GM18505 (cell line): ENCODE results near the gene TEX29.

ENCODE experiments used
- ATAC-seq: cut with Tn5 transposase; IDR thresholded peaks from one replicate; pipeline ENCODE4 v1.9.1; 2021; ENCODE audit not compliant: unreplicated experiment
- POLR2A ChIP-seq: IDR thresholded peaks from 4 replicates; pipeline ENCODE4 v1.6.1; 2011; ENCODE audit warnings: borderline replicate concordance; ENCODE audit not compliant: insufficient read depth, insufficient read length; ENCODE audit errors: extremely low read depth

TEX29 gene

DNA sequence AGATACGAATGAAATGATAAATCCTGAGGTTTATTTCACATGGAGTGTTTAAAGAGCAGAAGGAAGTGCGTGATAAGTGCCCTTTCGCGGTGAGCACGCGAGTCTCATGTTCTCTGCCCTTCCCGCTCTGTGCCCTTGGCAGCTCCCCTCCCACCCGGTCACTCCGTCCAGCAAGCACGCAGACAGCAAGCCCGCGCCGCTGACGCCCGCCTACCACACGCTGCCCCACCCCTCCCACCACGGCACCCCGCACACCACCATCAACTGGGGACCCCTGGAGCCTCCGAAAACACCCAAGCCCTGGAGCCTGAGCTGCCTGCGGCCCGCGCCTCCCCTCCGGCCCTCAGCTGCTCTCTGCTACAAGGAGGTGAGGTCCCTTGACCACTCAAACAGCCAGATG is 37.4 kb upstream of the TEX29 start:
- no peak for ATAC-seq
- no peak for TF ChIP-seq POLR2A

DNA sequence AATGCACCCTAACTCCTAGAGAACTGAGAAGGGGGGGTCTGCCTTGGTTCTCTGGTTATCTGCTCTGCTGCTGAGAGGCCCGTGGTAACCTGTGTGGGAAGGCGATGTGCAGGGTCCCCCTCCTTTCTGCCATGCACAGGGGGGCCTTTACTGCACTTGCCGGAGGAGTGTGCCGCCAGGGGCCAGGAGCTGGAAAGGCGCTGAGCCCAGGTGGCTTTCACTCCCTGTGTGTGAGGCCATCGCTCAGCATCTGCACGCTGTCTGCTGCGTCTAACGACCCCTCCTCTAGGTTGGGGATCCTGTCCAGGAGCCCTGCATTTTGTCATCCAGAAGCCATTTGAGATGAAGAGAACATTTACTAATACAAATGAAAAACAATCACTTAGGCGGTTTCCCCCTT is 37.0 kb upstream of the TEX29 start:
- ATAC-seq = no peak
- no peak for TF ChIP-seq POLR2A

DNA sequence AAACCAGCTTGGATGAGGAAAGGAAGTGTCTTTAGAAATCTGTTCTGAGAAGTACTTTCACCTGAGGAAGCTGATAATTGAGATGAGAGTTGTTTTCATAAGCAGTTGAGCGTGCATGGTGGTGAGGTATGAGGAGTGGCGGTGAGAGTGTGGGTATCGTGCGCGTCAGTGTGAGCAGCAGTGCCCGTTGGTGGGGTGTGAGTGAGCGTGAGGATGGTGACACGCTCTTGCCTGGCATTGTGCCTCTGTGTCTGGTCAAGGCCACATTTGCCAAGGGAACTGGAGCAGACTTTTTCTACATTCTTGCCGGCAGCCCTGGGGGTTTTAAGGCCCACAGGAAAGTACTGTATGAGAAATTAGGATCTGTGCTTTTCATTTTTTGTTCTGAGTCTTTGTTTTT is 36.5 kb upstream of the TEX29 start:
- ATAC-seq = no peak
- no peak for TF ChIP-seq POLR2A

DNA sequence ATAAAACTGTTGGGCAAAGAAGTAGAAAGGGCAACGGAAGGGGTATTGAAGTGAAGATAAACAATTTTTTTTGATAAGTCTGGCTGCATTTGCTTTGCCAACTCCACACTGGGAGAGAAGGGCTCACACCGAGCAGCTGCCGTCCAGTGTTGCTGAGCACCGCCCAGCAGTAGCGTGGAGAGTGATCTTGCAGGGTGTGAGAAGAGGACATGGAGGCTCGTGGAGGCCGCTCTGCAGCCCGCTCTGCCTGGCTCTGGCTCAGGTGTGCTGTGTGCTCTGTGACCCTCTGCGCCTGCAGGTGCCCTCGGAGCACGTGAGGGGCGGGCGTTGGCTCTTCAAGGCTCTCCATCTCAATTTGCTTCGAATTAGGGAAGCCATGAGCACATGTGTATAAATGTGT is 35.9 kb upstream of the TEX29 start:
- ATAC-seq = no peak
- TF ChIP-seq POLR2A = no peak

DNA sequence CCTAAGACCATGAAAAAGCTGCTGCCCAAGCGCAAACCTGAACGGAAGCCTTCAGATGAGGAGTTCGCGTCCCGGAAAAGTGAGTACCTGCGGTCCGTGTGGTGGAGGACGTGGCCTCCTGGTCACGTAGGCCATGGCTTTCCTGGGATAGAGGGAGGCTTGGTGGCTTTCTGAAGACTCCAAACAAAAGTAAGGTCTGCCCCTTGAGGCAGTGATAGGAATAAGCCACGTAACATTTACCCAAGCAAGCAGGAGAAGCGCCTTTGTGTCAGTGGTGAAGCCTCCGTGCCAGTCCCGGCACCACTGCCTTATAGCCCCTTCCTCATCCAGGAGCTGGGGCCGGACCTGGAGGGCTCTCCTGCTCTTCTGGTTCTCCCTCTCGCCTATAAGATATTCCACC is 34.3 kb upstream of the TEX29 start:
- no peak for TF ChIP-seq POLR2A
- ATAC-seq = no peak

DNA sequence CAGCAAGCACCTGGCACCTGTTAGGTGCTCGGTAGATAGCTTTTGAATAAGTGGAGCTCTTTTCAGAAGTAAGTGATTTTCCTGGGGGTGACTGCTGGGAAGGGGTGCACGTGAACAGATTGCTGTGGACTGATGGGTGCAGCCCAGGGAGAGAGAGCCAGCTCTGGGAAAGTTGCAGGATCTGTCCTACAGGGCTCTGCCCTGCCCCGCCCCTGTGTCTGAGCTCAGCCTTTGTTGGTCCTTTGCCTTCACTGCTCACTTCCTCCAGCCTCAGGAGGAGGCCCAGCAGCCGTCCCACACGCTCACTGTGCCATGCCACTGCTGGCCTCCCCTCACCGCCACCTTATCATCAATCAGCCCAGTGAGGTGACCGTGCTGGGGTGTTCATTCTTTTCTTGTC is 33.7 kb upstream of the TEX29 start:
- TF ChIP-seq POLR2A = no peak
- ATAC-seq = no peak

DNA sequence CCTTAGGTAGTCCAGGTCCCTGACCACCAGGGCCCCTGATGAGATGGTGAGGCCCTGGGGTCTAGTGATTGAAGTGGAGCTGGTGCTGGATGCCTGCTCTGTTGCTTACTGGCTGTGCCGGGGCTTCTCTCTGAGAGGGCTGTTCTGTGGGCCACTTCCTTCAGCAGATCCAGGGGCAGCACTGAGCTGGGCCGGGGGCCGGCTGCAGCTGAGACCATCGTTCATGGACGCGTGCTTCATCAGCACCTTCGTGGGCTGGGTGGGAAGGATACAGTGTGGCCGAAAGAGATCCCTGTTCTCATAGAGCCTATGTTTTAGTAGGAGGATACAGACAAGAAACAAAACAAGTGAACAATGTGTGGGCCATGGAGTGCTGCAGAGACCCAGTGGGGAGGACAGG is 33.2 kb upstream of the TEX29 start:
- no peak for TF ChIP-seq POLR2A

DNA sequence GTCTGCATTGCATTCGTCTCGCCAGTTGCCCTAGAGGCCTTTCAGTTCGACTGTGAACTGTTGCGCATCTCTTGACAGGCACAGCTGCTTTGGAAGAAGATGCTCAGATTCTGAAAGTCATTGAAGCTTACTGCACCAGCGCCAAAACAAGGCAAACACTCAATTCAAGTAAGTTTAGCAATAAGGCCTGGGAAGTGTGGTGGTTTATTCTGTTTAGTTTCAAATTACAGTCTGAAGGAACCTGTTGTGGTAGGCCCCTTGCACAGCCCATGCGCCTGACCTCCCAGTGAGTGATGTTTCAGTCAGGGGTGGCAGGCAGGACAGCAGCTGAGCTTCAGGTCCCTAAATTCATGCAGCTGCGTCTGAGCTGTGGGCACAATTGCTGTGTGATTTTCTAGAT is 32.2 kb upstream of the TEX29 start:
- no peak for TF ChIP-seq POLR2A
- ATAC-seq = no peak

More for the DNA sequence above, 33.2 kb upstream of the TEX29 start:
- ATAC-seq = no peak

DNA sequence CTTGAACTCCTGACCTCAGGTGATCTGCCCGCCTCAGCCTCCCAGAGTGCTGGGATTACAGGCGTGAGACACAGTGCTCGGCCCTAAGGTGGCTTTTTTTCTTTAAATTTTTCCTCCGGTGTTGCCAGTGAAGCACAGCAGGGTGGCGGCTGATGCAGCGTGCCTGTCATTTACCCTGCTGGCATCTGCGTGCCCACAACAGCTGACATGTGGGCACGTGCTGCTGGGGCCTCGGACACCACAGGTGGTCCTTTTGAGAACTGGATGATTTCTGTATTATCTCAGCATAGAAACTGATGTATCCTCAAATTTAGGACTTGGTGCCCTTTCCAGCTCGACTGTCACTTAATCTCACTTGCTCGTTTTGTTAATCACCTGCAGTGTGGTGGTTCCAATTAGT is 31.2 kb upstream of the TEX29 start:
- ATAC-seq = no peak
- no peak for TF ChIP-seq POLR2A

DNA sequence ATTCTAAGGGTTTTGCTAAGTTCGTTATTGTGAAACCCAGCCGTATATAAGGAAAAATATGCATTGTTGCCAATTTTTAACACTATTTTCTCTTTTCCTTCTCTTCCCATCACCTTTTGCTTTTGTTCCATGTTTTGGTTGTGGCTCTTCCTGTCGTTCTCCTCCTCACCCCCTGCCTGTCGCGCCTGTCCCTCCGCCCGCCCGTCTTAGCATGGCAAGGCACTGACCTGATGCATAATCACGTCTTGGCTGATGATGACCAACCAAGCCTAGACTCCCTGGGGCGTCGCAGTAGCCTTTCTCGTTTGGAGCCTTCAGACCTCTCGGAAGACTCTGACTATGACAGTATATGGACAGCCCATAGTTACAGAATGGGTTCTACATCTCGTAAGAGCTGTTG is 28.5 kb upstream of the TEX29 start:
- TF ChIP-seq POLR2A = no peak
- ATAC-seq = no peak

DNA sequence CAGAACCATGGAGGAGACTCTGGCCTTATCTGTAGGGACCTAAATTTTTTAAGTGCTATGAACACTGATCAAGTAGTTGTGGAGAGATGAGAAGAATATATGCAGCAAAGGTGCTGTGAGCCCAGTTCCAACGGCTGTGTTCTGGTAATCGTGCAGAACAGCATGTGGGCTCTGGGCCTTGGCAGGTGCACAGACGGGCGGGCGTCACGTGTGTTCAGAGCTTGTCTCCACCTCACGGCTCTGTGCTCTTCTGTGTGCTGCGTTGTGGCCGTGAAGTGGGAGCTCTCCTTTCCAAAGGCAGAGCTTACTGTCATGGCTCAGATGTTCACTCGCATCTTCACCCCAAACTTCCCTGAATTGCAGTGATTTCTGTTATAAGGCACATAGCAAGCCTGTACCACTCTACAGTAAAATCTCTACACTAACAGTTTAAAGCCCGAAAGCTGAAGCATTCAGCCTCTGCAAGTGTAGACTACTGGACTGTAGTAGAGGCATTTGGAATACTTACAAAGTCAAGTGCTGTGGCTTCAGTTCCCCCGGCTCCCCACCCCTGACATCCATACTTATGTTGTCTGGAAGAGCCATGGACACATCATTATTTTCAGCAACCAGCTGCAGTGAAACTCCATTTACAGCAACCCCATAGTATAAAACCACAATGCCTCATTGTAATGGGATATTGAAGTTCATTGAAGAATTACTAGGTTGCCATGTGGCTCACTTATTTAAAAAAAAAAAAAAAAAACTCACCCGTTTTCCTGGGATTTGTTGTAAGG is 27.5 kb upstream of the TEX29 start:
- ATAC-seq = no peak
- no peak for TF ChIP-seq POLR2A

DNA sequence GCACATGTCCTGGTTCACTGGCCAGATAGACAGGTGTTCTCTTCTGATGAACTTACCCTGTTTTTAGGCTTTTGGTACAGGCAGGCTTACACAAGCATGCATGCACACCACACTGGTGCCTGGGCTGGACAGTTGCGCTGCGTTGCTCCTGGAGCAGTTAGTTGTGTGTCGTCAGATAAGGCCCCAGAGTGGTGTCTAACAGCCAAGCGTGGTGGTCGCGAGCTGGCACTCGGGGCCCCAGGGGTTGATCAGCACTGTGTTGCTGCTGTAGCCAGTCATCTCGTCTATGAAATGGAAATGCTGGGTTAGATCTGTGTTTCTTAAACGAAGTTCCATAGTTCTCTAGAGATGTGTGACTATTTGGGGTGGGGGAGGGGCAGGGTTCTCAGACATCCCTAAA is 24.6 kb upstream of the TEX29 start:
- no peak for TF ChIP-seq POLR2A
- no peak for ATAC-seq

DNA sequence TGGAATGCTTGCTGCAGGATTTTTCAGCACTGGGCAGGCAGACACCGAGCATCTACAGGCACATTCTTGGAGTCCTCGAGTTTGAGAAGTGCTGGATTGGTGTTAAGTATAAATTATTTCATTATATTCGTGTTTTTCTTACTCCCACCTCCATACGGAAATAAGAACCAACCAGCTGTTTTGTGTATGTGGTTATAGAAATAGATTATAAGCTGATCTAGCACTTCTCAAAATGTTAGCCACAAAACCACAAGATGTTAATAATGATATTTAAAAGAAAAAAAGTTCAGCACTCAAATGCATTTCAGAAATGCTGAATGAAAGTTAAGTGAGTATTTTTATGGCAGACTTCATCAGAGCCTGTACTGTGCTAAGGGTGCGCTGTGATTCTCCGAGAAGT is 24.0 kb upstream of the TEX29 start:
- TF ChIP-seq POLR2A = no peak
- ATAC-seq = no peak

DNA sequence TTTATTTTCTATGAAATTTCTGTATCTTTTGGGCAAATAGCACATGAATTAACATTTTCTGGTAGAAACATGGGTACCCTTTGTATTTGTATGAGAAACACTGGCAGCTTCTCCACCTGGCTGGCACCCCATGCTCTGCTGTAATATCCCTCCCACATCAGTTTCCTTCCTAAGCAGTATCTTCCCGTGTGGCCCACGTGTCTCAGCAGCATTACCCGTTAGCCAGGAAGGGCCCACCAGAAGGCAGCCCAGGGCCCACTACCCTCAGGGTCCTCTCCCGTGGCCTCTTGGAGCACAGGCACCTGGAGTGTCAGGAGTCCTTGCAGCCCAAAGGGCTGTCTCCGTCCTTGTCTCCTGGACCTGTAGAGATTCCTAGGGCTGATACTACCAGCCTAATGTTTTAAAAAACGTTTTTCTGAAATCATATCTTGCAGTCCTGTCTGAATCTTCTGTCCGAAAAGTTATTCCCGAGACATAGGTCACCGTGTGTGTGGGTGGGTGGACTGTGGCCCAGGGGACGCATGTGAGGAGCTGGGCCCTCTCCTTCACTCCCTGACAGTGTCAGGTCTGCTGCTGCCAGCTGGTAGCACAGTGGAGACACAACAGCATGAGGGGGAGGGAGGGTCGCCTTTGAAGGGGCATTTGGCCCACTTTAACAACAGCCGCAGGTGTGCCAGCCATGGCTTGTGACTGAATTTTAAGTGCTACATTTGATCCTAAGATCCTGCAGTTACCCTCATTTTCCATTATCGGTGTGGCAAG is 22.0 kb upstream of the TEX29 start:
- ATAC-seq = no peak

DNA sequence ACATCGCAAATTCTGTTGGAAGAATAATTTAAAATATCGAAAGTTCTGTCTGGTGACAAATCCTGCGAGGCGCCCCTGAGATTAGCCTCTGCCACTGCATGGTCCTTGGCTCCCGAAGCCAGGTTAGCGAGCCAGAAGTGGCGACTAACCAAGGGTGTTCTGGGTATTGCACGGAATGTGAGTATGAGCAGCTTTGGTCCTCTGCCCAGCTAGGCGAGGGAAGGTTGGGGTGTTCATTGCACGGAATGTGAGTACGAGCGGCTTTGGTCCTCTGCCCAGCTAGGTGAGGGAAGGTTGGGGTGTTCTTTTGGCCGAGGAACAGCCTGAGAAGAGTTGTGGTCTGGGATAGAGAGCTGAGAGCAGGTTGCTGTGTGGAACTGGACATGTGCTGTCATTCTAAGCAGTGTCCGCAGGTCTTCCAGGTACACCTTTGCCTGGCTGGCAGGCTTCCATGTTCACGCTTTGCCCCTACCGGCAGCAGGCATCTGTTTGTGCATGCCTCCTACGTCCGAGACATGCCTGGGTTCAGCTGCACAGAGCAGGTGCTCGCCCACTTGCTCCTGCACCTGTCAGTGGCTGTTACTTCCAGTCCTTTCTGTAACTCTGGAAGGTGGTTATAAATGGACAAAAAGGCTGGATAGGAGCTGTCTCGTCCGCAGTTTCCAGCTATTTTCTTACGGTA is 18.3 kb upstream of the TEX29 start:
- no peak for ATAC-seq
- no peak for TF ChIP-seq POLR2A

More for the DNA sequence above, 22.0 kb upstream of the TEX29 start:
- no peak for TF ChIP-seq POLR2A

DNA sequence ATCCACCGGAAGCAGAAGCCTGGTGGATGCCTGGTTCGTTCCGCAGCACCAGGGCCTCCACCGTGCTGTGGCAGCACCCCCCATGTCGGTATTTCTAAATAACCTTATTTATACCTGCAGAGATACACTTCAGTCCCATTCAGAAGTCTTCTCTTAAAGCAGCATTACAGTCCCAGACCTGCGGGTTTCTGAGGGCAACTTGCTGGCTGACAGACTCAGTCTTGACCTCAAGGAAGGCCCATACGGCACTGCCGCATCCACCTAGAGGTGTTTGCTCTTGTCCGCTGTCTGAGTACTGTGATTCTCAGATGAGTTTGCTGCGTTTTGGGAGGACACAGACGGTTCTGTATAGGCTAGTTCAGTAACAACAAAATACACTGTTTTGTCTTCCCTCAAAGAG is 16.9 kb upstream of the TEX29 start:
- no peak for ATAC-seq
- no peak for TF ChIP-seq POLR2A
